H9 (cell line): ENCODE measurements around the gene HACL1. TPM values are rescaled to one million over a fixed set of nuclear protein-coding genes. Genes with fewer than 3 reads are reported as not detected.

Experiments used
- DNase-seq: peaks from one replicate; pipeline ENCODE4 v3.0.0-alpha.2; 2017
- H2AFZ ChIP-seq: one replicate; pipeline ENCODE4 v1.6.1; 2013; ENCODE audit warnings: mild to moderate bottlenecking, low read length, control low read depth, moderate library complexity
- H2AK5ac ChIP-seq: 2 replicates; pipeline ENCODE4 v1.6.1; 2013; ENCODE audit warnings: low read length, control low read depth, mixed read lengths; ENCODE audit not compliant: insufficient read length
- H2BK120ac ChIP-seq: one replicate; pipeline ENCODE4 v1.6.1; 2013; ENCODE audit warnings: low read depth, mild to moderate bottlenecking, low read length, control low read depth, inconsistent platforms; ENCODE audit not compliant: poor library complexity, severe bottlenecking
- H2BK12ac ChIP-seq: 2 replicates; pipeline ENCODE4 v1.6.1; 2013; ENCODE audit warnings: low read length, control low read depth, mixed read lengths, low read depth; ENCODE audit not compliant: insufficient read length
- H2BK15ac ChIP-seq: 2 replicates; pipeline ENCODE4 v1.6.1; 2013; ENCODE audit warnings: low read depth, low read length, control low read depth
- H2BK20ac ChIP-seq: one replicate; pipeline ENCODE4 v1.6.1; 2013; ENCODE audit warnings: low read depth, mild to moderate bottlenecking, low read length, control low read depth, inconsistent platforms; ENCODE audit not compliant: poor library complexity, severe bottlenecking
- H2BK5ac ChIP-seq: 2 replicates; pipeline ENCODE4 v1.6.1; 2013; ENCODE audit warnings: low read length, control low read depth, mixed read lengths; ENCODE audit not compliant: insufficient read length
- H3K14ac ChIP-seq: 2 replicates; pipeline ENCODE4 v1.6.1; 2013; ENCODE audit warnings: low read length, control low read depth; ENCODE audit not compliant: insufficient read depth
- H3K18ac ChIP-seq: 2 replicates; pipeline ENCODE4 v1.6.1; 2013; ENCODE audit warnings: low read depth, mild to moderate bottlenecking, mixed read lengths, low read length, control low read depth; ENCODE audit not compliant: insufficient read length
- H3K23ac ChIP-seq: 2 replicates; pipeline ENCODE4 v1.6.1; 2013; ENCODE audit warnings: low read length, control low read depth, mixed read lengths, low read depth; ENCODE audit not compliant: insufficient read length
- H3K23me2 ChIP-seq: 2 replicates; pipeline ENCODE4 v1.6.1; 2013; ENCODE audit warnings: low read depth, mild to moderate bottlenecking, mixed read lengths, low read length, control low read depth; ENCODE audit not compliant: insufficient read length, poor library complexity, severe bottlenecking
- H3K27ac ChIP-seq: 2 replicates; pipeline ENCODE4 v1.5.1; 2013; ENCODE audit warnings: low read length, control low read depth, mixed read lengths, low read depth; ENCODE audit not compliant: insufficient read length
- H3K27me3 ChIP-seq: 2 replicates; pipeline ENCODE4 v1.6.1; 2013; ENCODE audit warnings: low read length, control low read depth, inconsistent platforms; ENCODE audit not compliant: insufficient read depth
- H3K4ac ChIP-seq: 2 replicates; pipeline ENCODE4 v1.6.1; 2013; ENCODE audit warnings: low read depth, mild to moderate bottlenecking, control low read depth, inconsistent platforms, low read length, moderate library complexity
- H3K4me1 ChIP-seq: 2 replicates; pipeline ENCODE4 v1.6.1; 2013; ENCODE audit warnings: low read length, control low read depth, inconsistent platforms; ENCODE audit not compliant: insufficient read depth
- H3K4me2 ChIP-seq: 2 replicates; pipeline ENCODE4 v1.6.1; 2013; ENCODE audit warnings: low read length, control low read depth, mixed read lengths; ENCODE audit not compliant: insufficient read length, insufficient read depth
- H3K56ac ChIP-seq: 2 replicates; pipeline ENCODE4 v1.6.1; 2013; ENCODE audit warnings: low read depth, mild to moderate bottlenecking, mixed read lengths, low read length, control low read depth; ENCODE audit not compliant: insufficient read length
- H3K79me1 ChIP-seq: 2 replicates; pipeline ENCODE4 v1.6.1; 2013; ENCODE audit warnings: low read depth, mild to moderate bottlenecking, moderate library complexity, low read length, control low read depth, inconsistent platforms; ENCODE audit not compliant: insufficient read depth, poor library complexity, severe bottlenecking
- H3K79me2 ChIP-seq: 2 replicates; pipeline ENCODE4 v1.6.1; 2013; ENCODE audit warnings: low read length, control low read depth, inconsistent platforms; ENCODE audit not compliant: insufficient read depth
- H3K9ac ChIP-seq: 2 replicates; pipeline ENCODE4 v1.6.1; 2013; ENCODE audit warnings: low read length, control low read depth, mixed read lengths; ENCODE audit not compliant: insufficient read length; ENCODE audit errors: extremely low read depth
- H3K9me3 ChIP-seq: one replicate; pipeline ENCODE4 v1.6.1; 2013; ENCODE audit warnings: low read depth, low read length, inconsistent platforms; ENCODE audit not compliant: control insufficient read depth
- H3T11ph ChIP-seq: one replicate; pipeline ENCODE4 v1.6.1; 2013; ENCODE audit warnings: mild to moderate bottlenecking, low read length, control low read depth, inconsistent platforms
- H4K20me1 ChIP-seq: one replicate; pipeline ENCODE4 v1.6.1; 2013; ENCODE audit not compliant: control insufficient read depth, insufficient read length, insufficient read depth
- H4K5ac ChIP-seq: 2 replicates; pipeline ENCODE4 v1.6.1; 2013; ENCODE audit warnings: low read depth, mild to moderate bottlenecking, mixed read lengths, low read length, control low read depth; ENCODE audit not compliant: insufficient read length
- H4K8ac ChIP-seq: replicated peaks from 2 replicates; pipeline ENCODE4 v1.6.1; 2013; ENCODE audit warnings: low read length, control low read depth, mixed read lengths, low read depth; ENCODE audit not compliant: insufficient read length
- H4K91ac ChIP-seq: 2 replicates; pipeline ENCODE4 v1.6.1; 2013; ENCODE audit warnings: low read depth, mild to moderate bottlenecking, moderate library complexity, mixed read lengths, low read length, control low read depth; ENCODE audit not compliant: insufficient read length
- H3K27ac Mint-ChIP-seq, 3 experiments: 2 replicates in 2 of 3; 3 replicates in 1 of 3; pipeline ENCODE4 v1.8.0; 2020 to 2021; ENCODE audit warnings: mixed read lengths in 3 of 3, mild to moderate bottlenecking in 1 of 3, moderate library complexity in 1 of 3
- H3K27me3 Mint-ChIP-seq: 2 replicates; pipeline ENCODE4 v1.8.0; 2021; ENCODE audit warnings: low read depth, mild to moderate bottlenecking, moderate library complexity, mixed read lengths
- H3K36me3 Mint-ChIP-seq, 3 experiments: 2 replicates in 2 of 3; 3 replicates in 1 of 3; pipeline ENCODE4 v1.8.0; 2020 to 2021; ENCODE audit warnings: low read depth in 3 of 3, mixed read lengths in 3 of 3; ENCODE audit not compliant: insufficient read depth in 1 of 3
- H3K4me1 Mint-ChIP-seq, 2 experiments: 2 replicates each; pipeline ENCODE4 v1.8.0; 2020; ENCODE audit warnings: mixed read lengths in 2 of 2
- H3K4me3 Mint-ChIP-seq, 2 experiments: 2 replicates in 1 of 2; 3 replicates in 1 of 2; pipeline ENCODE4 v1.8.0; 2020 to 2021; ENCODE audit warnings: mild to moderate bottlenecking in 2 of 2, mixed read lengths in 2 of 2, moderate library complexity in 1 of 2
- H3K9me3 Mint-ChIP-seq, 2 experiments: 2 replicates in 1 of 2; 3 replicates in 1 of 2; pipeline ENCODE4 v1.8.0; 2020; ENCODE audit warnings: mild to moderate bottlenecking in 2 of 2, mixed read lengths in 2 of 2, moderate library complexity in 1 of 2
- CTCF ChIP-seq: fragments of 200-600 bp; sonication (generic); conservative IDR thresholded peaks from 3 replicates; pipeline ENCODE4 v1.8.0; 2021; ENCODE audit warnings: antibody characterized with exemption, mild to moderate bottlenecking
- WGBS: extraction: QIAGEN DNeasy Blood & Tissue Kit; methylation state at CpG from one replicate; pipeline ENCODE4 v1.1.7; 2013; ENCODE audit warnings: missing lambda C conversion rate, low lambda C conversion rate, mixed read lengths; ENCODE audit not compliant: insufficient read length; ENCODE audit errors: extremely low coverage; 5-methylcytosine and 5-hydroxymethylcytosine counted together
- total RNA-seq: library from RNA; stranded (reverse); gene quantifications from 2 replicates; pipeline ENCODE4 v1.2.1, GENCODE V29; 2021

HACL1 gene
- total RNA-seq, 1 experiment from 2014 or later, result 52.6 TPM

GRCh38 chr3:15562560-15562959 is 38.8 kb downstream of the HACL1 start:
- no peaks in the 10 kb centered on the region for H3K9me3 Mint-ChIP-seq
- no peak overlapping the region for H4K91ac ChIP-seq
- H3K36me3 Mint-ChIP-seq, result peaks cover 6 to 65% (median 33%) of the 10 kb centered on the region in 3 experiments; a peak in 6 of 7 replicates
- no CpG with 5 or more reads among the region's 5 CpGs for WGBS
- no peak overlapping the region; a peak in 1 of 7 replicates for H3K27ac Mint-ChIP-seq
- no peaks in the 10 kb centered on the region for H3K23me2 ChIP-seq
- no peak overlapping the region for H3K4me2 ChIP-seq
- H3K4ac ChIP-seq, result no peak overlapping the region
- H3K27me3 Mint-ChIP-seq, result no peaks in the 10 kb centered on the region
- H2BK15ac ChIP-seq, result no peak overlapping the region
- no peaks in the 10 kb centered on the region for H4K20me1 ChIP-seq
- no peaks in the 10 kb centered on the region for H3K27me3 ChIP-seq
- no peak overlapping the region for H3K23ac ChIP-seq
- H3K14ac ChIP-seq, result no peak overlapping the region
- no peak overlapping the region for H2AK5ac ChIP-seq
- no peaks in the 10 kb centered on the region for H3K4me1 ChIP-seq
- peaks cover 2 to 3% of the 10 kb centered on the region in 2 experiments; a peak in 2 of 4 replicates for H3K4me1 Mint-ChIP-seq
- no peak overlapping the region for H2BK12ac ChIP-seq
- no peak overlapping the region for H2AFZ ChIP-seq
- no peak overlapping the region for H4K5ac ChIP-seq
- no peak for DNase-seq
- no peak overlapping the region for H2BK20ac ChIP-seq
- H3K79me1 ChIP-seq, result no peaks in the 10 kb centered on the region
- H3K4me3 Mint-ChIP-seq, result no peak overlapping the region
- no peaks in the 10 kb centered on the region for H3K9me3 ChIP-seq
- H3K27ac ChIP-seq, result no peak overlapping the region
- H3K9ac ChIP-seq, result no peak overlapping the region
- H2BK120ac ChIP-seq, result no peak overlapping the region
- no peak overlapping the region for H3T11ph ChIP-seq
- no peak for TF ChIP-seq CTCF
- no peak overlapping the region for H2BK5ac ChIP-seq
- H3K18ac ChIP-seq, result no peak overlapping the region
- no peak overlapping the region for H3K56ac ChIP-seq
- H4K8ac ChIP-seq, result no peak overlapping the region
- H3K79me2 ChIP-seq, result no peaks in the 10 kb centered on the region
